GM12878 (cell line): ENCODE data around the gene SCAMP1. TPM values are rescaled to one million over a fixed set of nuclear protein-coding genes. Genes with fewer than 3 reads are reported as not detected.

Experiments
- ATAC-seq: fragments of 200-7000 bp; cut with Tn5 transposase; 3 replicates; pipeline ENCODE4 v1.9.1; 2020; ENCODE audit warnings: mild to moderate bottlenecking, moderate library complexity
- BruUV-seq: library from RNA; stranded (reverse); fragments of 400-500 nt; replicated peaks from 2 replicates; lab custom pipeline; 2021; lab: Mats Ljungman, UMichigan
- CTCF ChIA-PET: fragments of 300-600 bp; sonication (Branson Sonifier 250); formaldehyde crosslinking; extraction: SDS; loops from one replicate; lab custom pipeline; 2021; ENCODE audit warnings: inconsistent platforms; lab: Yijun Ruan, JAX
- POLR2A ChIA-PET: fragments of 350-600 bp; formaldehyde crosslinking; extraction: SDS; loops from one replicate; lab custom pipeline; 2021; ENCODE audit warnings: inconsistent platforms; lab: Charles Lee
- RAD21 ChIA-PET: fragments of 300-600 bp; sonication (Branson Sonifier 250); formaldehyde crosslinking; loops from one replicate; lab custom pipeline; 2023; ENCODE audit warnings: antibody characterized with exemption; ENCODE audit not compliant: unreplicated experiment; lab: Charles Lee
- SMC1A ChIA-PET: fragments of 300-600 bp; sonication (Branson Sonifier 250); formaldehyde crosslinking; loops from one replicate; lab custom pipeline; 2023; ENCODE audit not compliant: unreplicated experiment, uncharacterized antibody; lab: Charles Lee
- DNase-seq: peaks from one replicate; pipeline ENCODE4 v3.0.0-alpha.2; 2011; ENCODE audit warnings: low read depth, low spot score
- FAIRE-seq: peaks from 3 replicates; lab custom pipeline; 2011; peaks lifted over from hg19 to GRCh38; lab: Jason Lieb, UNC
- H2AFZ ChIP-seq: 2 replicates; pipeline ENCODE4 v1.6.0; 2011; ENCODE audit warnings: low read depth, low read length, control low read depth; ENCODE audit not compliant: control insufficient read depth
- H3K27ac ChIP-seq: 2 replicates; pipeline ENCODE4 v1.5.1; 2011; ENCODE audit warnings: control low read depth; ENCODE audit not compliant: control insufficient read depth, insufficient read depth
- H3K27me3 ChIP-seq, 2 experiments: replicated peaks in 1 of 2; 2 replicates each; pipeline versions ENCODE4 v1.6.0 to v1.6.1; 2011; ENCODE audit warnings: low read length in 1 of 2; ENCODE audit not compliant: control insufficient read depth in 2 of 2, insufficient read depth in 2 of 2
- H3K36me3 ChIP-seq, 2 experiments: 2 replicates each; pipeline ENCODE4 v1.5.1; 2011; ENCODE audit warnings: low read length in 1 of 2; ENCODE audit not compliant: control insufficient read depth in 2 of 2, insufficient read depth in 2 of 2
- H3K4me1 ChIP-seq: 2 replicates; pipeline ENCODE4 v1.6.1; 2011; ENCODE audit warnings: mild to moderate bottlenecking, low read length, moderate library complexity, mixed read lengths; ENCODE audit not compliant: control insufficient read depth, insufficient read depth
- H3K4me2 ChIP-seq: 2 replicates; pipeline ENCODE4 v1.6.0; 2011; ENCODE audit warnings: control low read depth; ENCODE audit not compliant: control insufficient read depth, insufficient read depth
- H3K4me3 ChIP-seq: fragments of 200-600 bp; sonication (generic); 2 replicates; pipeline ENCODE4 v1.5.1; 2016
- H3K79me2 ChIP-seq: 2 replicates; pipeline ENCODE4 v1.6.0; 2011; ENCODE audit warnings: low read length; ENCODE audit not compliant: control insufficient read depth, insufficient read depth
- H3K9ac ChIP-seq: 2 replicates; pipeline ENCODE4 v1.8.0; 2011; ENCODE audit warnings: low read length, control low read depth, mixed read lengths; ENCODE audit not compliant: control insufficient read depth, insufficient read depth
- H3K9me3 ChIP-seq: replicated peaks from 3 replicates; pipeline ENCODE4 v1.5.1; 2011; ENCODE audit warnings: mild to moderate bottlenecking, low read length; ENCODE audit not compliant: control insufficient read depth, insufficient read depth
- H4K20me1 ChIP-seq: 2 replicates; pipeline ENCODE4 v1.6.0; 2011; ENCODE audit not compliant: control insufficient read depth, insufficient read depth
- CHD2 ChIP-seq: IDR thresholded peaks from 2 replicates; pipeline ENCODE4 v1.6.1; 2011; ENCODE audit warnings: low read depth, low read length, improper control_type of control experiment, borderline replicate concordance
- EGR1 ChIP-seq, 2 experiments: IDR thresholded peaks; 1 replicate in 1 of 2; 2 replicates in 1 of 2; pipeline ENCODE4 v1.6.1; 2011 to 2012; ENCODE audit warnings: low read depth in 2 of 2, low read length in 2 of 2, borderline replicate concordance in 1 of 2, mild to moderate bottlenecking in 1 of 2, moderate library complexity in 1 of 2
- HCFC1 ChIP-seq: fragments of 150-350 bp; IDR thresholded peaks from 2 replicates; pipeline ENCODE4 v1.6.1; 2014; ENCODE audit warnings: low read length
- MTA2 ChIP-seq: fragments of 450-650 bp; IDR thresholded peaks from 2 replicates; pipeline ENCODE4 v1.6.1; 2016; ENCODE audit warnings: low read depth, mild to moderate bottlenecking, moderate library complexity
- MYC ChIP-seq: IDR thresholded peaks from 2 replicates; pipeline ENCODE4 v1.6.1; 2011; ENCODE audit warnings: mild to moderate bottlenecking, low read length, moderate library complexity, inconsistent platforms; ENCODE audit not compliant: insufficient read depth, insufficient replicate concordance, insufficient read length, severe bottlenecking
- NBN ChIP-seq: fragments of 450-650 bp; IDR thresholded peaks from 2 replicates; pipeline ENCODE4 v1.6.1; 2016
- NFYB ChIP-seq: IDR thresholded peaks from 2 replicates; pipeline ENCODE4 v1.6.1; 2011; ENCODE audit warnings: low read depth, mild to moderate bottlenecking, low read length, improper control_type of control experiment, moderate library complexity; ENCODE audit not compliant: insufficient read depth
- POU2F2 ChIP-seq: IDR thresholded peaks from 3 replicates; pipeline ENCODE4 v1.6.1; 2011; ENCODE audit warnings: low read depth, mild to moderate bottlenecking, low read length, borderline replicate concordance
- RELA ChIP-seq: fragments of 450-650 bp; IDR thresholded peaks from 2 replicates; pipeline ENCODE4 v1.8.0; 2014; ENCODE audit warnings: borderline replicate concordance; ENCODE audit not compliant: partially characterized antibody
- SUZ12 ChIP-seq: fragments of 200-600 bp; sonication (generic); IDR thresholded peaks from one replicate; pipeline ENCODE4 v1.6.1; 2018; ENCODE audit warnings: antibody characterized with exemption, mild to moderate bottlenecking; ENCODE audit not compliant: unreplicated experiment
- TAF1 ChIP-seq: IDR thresholded peaks from 2 replicates; pipeline ENCODE4 v1.6.1; 2011; ENCODE audit warnings: mild to moderate bottlenecking, low read depth, low read length, borderline replicate concordance
- ZNF384 ChIP-seq: IDR thresholded peaks from 2 replicates; pipeline ENCODE4 v1.6.1; 2012; ENCODE audit warnings: low read depth, mild to moderate bottlenecking, low read length, improper control_type of control experiment, borderline replicate concordance
- ZSCAN29 ChIP-seq: fragments of 450-650 bp; IDR thresholded peaks from 2 replicates; pipeline ENCODE4 v1.6.1; 2017; ENCODE audit warnings: mild to moderate bottlenecking, moderate library complexity
- WGBS: methylation state at CpG from one replicate; pipeline ENCODE4 v1.1.6; 2016; ENCODE audit warnings: low lambda C conversion rate; ENCODE audit not compliant: insufficient replicate concordance, insufficient coverage; ENCODE audit errors: missing lambda C conversion rate; 5-methylcytosine and 5-hydroxymethylcytosine counted together
- in situ Hi-C: fragments of 300-500 bp; cut with MboI; formaldehyde crosslinking; loops from 9 replicates; pipeline ENCODE4 v1.14.3; 2018; ENCODE audit warnings: mixed read lengths
- intact Hi-C: fragments of 100-400 bp; cut with micrococcal nuclease; formaldehyde crosslinking; loops from one replicate; pipeline ENCODE4 v1.14.2; 2022; ENCODE audit not compliant: unreplicated experiment
- polyA plus RNA-seq, 11 experiments: library from polyadenylated mRNA; depleted of rRNA in 4 of 11; unstranded in 6 of 11; stranded (reverse) in 5 of 11; fragments of >200 nt; fragmentation: Nextera tagmentation in 4 of 11; fragmentation: Illumina TruSeq in 1 of 11; extraction: Ambion mirVana in 4 of 11; extraction: Trizol in 1 of 11; gene quantifications; 1 replicate in 1 of 11; 2 replicates in 10 of 11; pipeline versions ENCODE4 v1.2.1 to v1.2.3, GENCODE V29; 2011 to 2016; ENCODE audit warnings: inconsistent platforms in 2 of 11, missing spikeins in 2 of 11, low read depth in 1 of 11
- total RNA-seq, 4 experiments: library from RNA; depleted of rRNA in 3 of 4; stranded (reverse); fragments of >200 nt in 3 of 4; fragmentation: Illumina TruSeq in 1 of 4; extraction: Trizol in 1 of 4; gene quantifications; 2 replicates each; pipeline versions ENCODE4 v1.2.1 to v1.2.3, GENCODE V29; 2013 to 2021
- TF ChIP-seq, protein P1 (sequence below): fragments of 450-650 bp; IDR thresholded peaks from 2 replicates; pipeline ENCODE4 v1.6.1; 2014; ENCODE audit warnings: mild to moderate bottlenecking
- TF ChIP-seq, protein P2 (sequence below): IDR thresholded peaks from 2 replicates; pipeline ENCODE4 v1.6.1; 2011; ENCODE audit warnings: borderline replicate concordance, low read depth, mild to moderate bottlenecking, moderate library complexity, low read length; ENCODE audit not compliant: insufficient read depth, poor library complexity, severe bottlenecking
- TF ChIP-seq, protein P3 (sequence below): fragments of 450-650 bp; formaldehyde crosslinking; IDR thresholded peaks from 2 replicates; pipeline ENCODE4 v1.4.0; 2020; ENCODE audit warnings: mild to moderate bottlenecking, moderate library complexity
- TF ChIP-seq, protein P4 (sequence below): IDR thresholded peaks from 2 replicates; pipeline ENCODE4 v1.6.1; 2011; ENCODE audit warnings: low read depth, mild to moderate bottlenecking, low read length, moderate library complexity, borderline replicate concordance; ENCODE audit errors: extremely low read depth

SCAMP1 gene
- total and polyA plus RNA-seq, 10 of the 15 experiments (the other 5 are each of a cell fraction or from before 2014, with no cell fraction given) = 6.4 to 27.9 (median 20.0) TPM

DNA sequence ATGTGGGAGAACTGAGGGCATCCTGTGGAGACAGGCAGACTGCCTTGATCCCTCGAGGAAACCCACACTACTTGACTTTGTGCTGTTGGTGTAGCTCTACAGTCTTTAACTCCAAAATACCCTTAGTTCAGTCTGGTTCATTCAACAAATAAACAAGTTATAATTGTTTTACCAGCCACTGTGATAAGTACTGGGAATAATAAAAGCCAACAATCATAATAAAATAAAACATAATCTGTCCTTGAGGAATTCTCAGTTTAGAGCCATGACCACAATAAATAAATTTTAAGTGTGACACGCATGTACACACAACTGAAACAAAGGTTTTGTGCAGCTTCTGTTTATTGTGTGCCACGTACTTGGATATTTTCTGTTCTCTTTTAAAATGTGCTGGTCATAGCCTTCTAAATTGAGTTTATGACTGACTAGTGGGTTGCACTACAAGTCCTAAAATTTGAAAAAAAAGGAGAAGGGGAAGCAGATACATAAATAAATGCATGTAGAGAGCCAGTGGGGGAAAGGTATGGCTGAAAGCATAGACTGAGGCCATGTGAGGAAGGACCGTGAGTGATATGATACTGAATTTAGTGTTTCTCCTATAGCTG is 6.2 kb upstream of the SCAMP1 start:
- H4K20me1 ChIP-seq = no peaks in the 10 kb centered on the region
- in situ Hi-C loops (no loop called here), intact Hi-C loops (no loop called here)
- SMC1A ChIA-PET = no interaction called here
- peaks cover 6% of the 10 kb centered on the region for H3K79me2 ChIP-seq
- H3K4me2 ChIP-seq = no peak overlapping the region
- FAIRE-seq = no peak
- TF ChIP-seq TAF1 = no peak
- no peak for TF ChIP-seq RELA
- TF ChIP-seq, protein P1, sequence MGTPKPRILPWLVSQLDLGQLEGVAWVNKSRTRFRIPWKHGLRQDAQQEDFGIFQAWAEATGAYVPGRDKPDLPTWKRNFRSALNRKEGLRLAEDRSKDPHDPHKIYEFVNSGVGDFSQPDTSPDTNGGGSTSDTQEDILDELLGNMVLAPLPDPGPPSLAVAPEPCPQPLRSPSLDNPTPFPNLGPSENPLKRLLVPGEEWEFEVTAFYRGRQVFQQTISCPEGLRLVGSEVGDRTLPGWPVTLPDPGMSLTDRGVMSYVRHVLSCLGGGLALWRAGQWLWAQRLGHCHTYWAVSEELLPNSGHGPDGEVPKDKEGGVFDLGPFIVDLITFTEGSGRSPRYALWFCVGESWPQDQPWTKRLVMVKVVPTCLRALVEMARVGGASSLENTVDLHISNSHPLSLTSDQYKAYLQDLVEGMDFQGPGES = no peak
- TF ChIP-seq, protein P2, sequence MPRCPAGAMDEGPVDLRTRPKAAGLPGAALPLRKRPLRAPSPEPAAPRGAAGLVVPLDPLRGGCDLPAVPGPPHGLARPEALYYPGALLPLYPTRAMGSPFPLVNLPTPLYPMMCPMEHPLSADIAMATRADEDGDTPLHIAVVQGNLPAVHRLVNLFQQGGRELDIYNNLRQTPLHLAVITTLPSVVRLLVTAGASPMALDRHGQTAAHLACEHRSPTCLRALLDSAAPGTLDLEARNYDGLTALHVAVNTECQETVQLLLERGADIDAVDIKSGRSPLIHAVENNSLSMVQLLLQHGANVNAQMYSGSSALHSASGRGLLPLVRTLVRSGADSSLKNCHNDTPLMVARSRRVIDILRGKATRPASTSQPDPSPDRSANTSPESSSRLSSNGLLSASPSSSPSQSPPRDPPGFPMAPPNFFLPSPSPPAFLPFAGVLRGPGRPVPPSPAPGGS = no peak
- TF ChIP-seq MYC = no peak
- no peak for TF ChIP-seq NFYB
- TF ChIP-seq ZSCAN29 = no peak
- TF ChIP-seq, protein P3, sequence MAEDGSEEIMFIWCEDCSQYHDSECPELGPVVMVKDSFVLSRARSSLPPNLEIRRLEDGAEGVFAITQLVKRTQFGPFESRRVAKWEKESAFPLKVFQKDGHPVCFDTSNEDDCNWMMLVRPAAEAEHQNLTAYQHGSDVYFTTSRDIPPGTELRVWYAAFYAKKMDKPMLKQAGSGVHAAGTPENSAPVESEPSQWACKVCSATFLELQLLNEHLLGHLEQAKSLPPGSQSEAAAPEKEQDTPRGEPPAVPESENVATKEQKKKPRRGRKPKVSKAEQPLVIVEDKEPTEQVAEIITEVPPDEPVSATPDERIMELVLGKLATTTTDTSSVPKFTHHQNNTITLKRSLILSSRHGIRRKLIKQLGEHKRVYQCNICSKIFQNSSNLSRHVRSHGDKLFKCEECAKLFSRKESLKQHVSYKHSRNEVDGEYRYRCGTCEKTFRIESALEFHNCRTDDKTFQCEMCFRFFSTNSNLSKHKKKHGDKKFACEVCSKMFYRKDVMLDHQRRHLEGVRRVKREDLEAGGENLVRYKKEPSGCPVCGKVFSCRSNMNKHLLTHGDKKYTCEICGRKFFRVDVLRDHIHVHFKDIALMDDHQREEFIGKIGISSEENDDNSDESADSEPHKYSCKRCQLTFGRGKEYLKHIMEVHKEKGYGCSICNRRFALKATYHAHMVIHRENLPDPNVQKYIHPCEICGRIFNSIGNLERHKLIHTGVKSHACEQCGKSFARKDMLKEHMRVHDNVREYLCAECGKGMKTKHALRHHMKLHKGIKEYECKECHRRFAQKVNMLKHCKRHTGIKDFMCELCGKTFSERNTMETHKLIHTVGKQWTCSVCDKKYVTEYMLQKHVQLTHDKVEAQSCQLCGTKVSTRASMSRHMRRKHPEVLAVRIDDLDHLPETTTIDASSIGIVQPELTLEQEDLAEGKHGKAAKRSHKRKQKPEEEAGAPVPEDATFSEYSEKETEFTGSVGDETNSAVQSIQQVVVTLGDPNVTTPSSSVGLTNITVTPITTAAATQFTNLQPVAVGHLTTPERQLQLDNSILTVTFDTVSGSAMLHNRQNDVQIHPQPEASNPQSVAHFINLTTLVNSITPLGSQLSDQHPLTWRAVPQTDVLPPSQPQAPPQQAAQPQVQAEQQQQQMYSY (CRISPR knock-in tag) = no peak
- no peak for TF ChIP-seq SUZ12
- no peak for TF ChIP-seq HCFC1
- TF ChIP-seq ZNF384 = no peak
- TF ChIP-seq, protein P4, sequence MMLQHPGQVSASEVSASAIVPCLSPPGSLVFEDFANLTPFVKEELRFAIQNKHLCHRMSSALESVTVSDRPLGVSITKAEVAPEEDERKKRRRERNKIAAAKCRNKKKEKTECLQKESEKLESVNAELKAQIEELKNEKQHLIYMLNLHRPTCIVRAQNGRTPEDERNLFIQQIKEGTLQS = no peak
- no peak for TF ChIP-seq EGR1 (IDR thresholded peaks at IDR 0.05; ENCODE audit: borderline replicate concordance in 1 of 2, low read depth in 2 of 2, low read length in 2 of 2)
- TF ChIP-seq MTA2 = no peak
- TF ChIP-seq NBN = no peak
- no peak for TF ChIP-seq CHD2
- TF ChIP-seq POU2F2 = no peak
- H3K27me3 ChIP-seq = no peaks in the 10 kb centered on the region
- RAD21 ChIA-PET = no interaction called here
- no peaks in the 10 kb centered on the region for H3K9me3 ChIP-seq
- no peak overlapping the region for H2AFZ ChIP-seq
- WGBS = 73% methylated on average over 4 of the region's 4 CpGs
- no TSS peak for BruUV-seq
- H3K9ac ChIP-seq = no peak overlapping the region
- no peak overlapping the region for H3K4me3 ChIP-seq
- H3K4me1 ChIP-seq = peaks cover 5% of the 10 kb centered on the region
- POLR2A ChIA-PET = interaction anchor here (1.1 kb wide), 1 partner anchor 59 kb away, joined by 3 read pairs; the partner anchor contains the start of gene AP3B1
- no peak overlapping the region for H3K27ac ChIP-seq
- H3K36me3 ChIP-seq = peaks cover 0 to 10% of the 10 kb centered on the region in 2 experiments; a peak in 1 of 4 replicates
- no peak for DNase-seq
- ATAC-seq = no peak
- CTCF ChIA-PET = no interaction called here
